GM23338 (cell line): ENCODE measurements around the gene KIF22. TPM values are rescaled to one million over a fixed set of nuclear protein-coding genes. Genes with fewer than 3 reads are reported as not detected.

Source experiments
- ATAC-seq: fragments of 200-7000 bp; cut with Tn5 transposase; 3 replicates; pipeline ENCODE4 v1.9.1; 2020
- DNase-seq: peaks from one replicate; pipeline ENCODE4 v3.0.0-alpha.2; 2015; ENCODE audit warnings: low spot score
- H2AFZ ChIP-seq: fragments of 200-600 bp; sonication (generic); 2 replicates; pipeline ENCODE4 v1.8.0; 2016; ENCODE audit warnings: antibody characterized with exemption, mild to moderate bottlenecking, moderate library complexity
- H3F3A ChIP-seq: fragments of 200-600 bp; sonication (generic); replicated peaks from 2 replicates; pipeline ENCODE4 v1.8.0; 2017; ENCODE audit warnings: antibody characterized with exemption, mixed run types, low read depth
- H3K27ac ChIP-seq: fragments of 200-600 bp; sonication (generic); 2 replicates; pipeline ENCODE4 v1.6.1; 2016; ENCODE audit warnings: low read depth
- H3K27me3 ChIP-seq: fragments of 200-600 bp; sonication (generic); 2 replicates; pipeline ENCODE4 v1.8.0; 2016; ENCODE audit warnings: mild to moderate bottlenecking, mixed run types, moderate library complexity; ENCODE audit not compliant: insufficient read depth
- H3K36me3 ChIP-seq: fragments of 200-600 bp; sonication (generic); 2 replicates; pipeline ENCODE4 v1.8.0; 2016; ENCODE audit warnings: mild to moderate bottlenecking; ENCODE audit not compliant: insufficient read depth
- H3K4me1 ChIP-seq: fragments of 200-600 bp; sonication (generic); 2 replicates; pipeline ENCODE4 v1.8.0; 2016; ENCODE audit warnings: mild to moderate bottlenecking, moderate library complexity; ENCODE audit not compliant: insufficient read depth
- H3K4me2 ChIP-seq: fragments of 200-600 bp; sonication (generic); 2 replicates; pipeline ENCODE4 v1.7.1; 2017; ENCODE audit warnings: mixed run types
- H3K4me3 ChIP-seq: fragments of 200-600 bp; sonication (generic); 2 replicates; pipeline ENCODE4 v1.6.1; 2016; ENCODE audit warnings: mixed run types
- H3K79me2 ChIP-seq: fragments of 200-600 bp; sonication (generic); replicated peaks from 2 replicates; pipeline ENCODE4 v1.8.0; 2017; ENCODE audit warnings: mild to moderate bottlenecking; ENCODE audit not compliant: insufficient read depth
- H3K9me2 ChIP-seq: fragments of 200-600 bp; sonication (generic); 2 replicates; pipeline ENCODE4 v1.8.0; 2017; ENCODE audit not compliant: insufficient read depth
- H4K20me1 ChIP-seq: fragments of 200-600 bp; sonication (generic); replicated peaks from 2 replicates; pipeline ENCODE4 v1.8.0; 2017; ENCODE audit warnings: mild to moderate bottlenecking; ENCODE audit not compliant: insufficient read depth
- H3K27ac Mint-ChIP-seq: 2 replicates; pipeline ENCODE4 v1.8.0; 2020; ENCODE audit warnings: inconsistent platforms, mild to moderate bottlenecking, moderate library complexity, mixed read lengths
- H3K27me3 Mint-ChIP-seq: 3 replicates; pipeline ENCODE4 v1.8.0; 2022; ENCODE audit warnings: low read depth, mild to moderate bottlenecking, moderate library complexity, mixed read lengths, inconsistent platforms; ENCODE audit not compliant: insufficient read depth, poor library complexity
- H3K36me3 Mint-ChIP-seq: 3 replicates; pipeline ENCODE4 v1.8.0; 2021; ENCODE audit warnings: low read depth, mild to moderate bottlenecking, inconsistent platforms, moderate library complexity, mixed read lengths
- H3K4me1 Mint-ChIP-seq: 3 replicates; pipeline ENCODE4 v1.8.0; 2020; ENCODE audit warnings: mild to moderate bottlenecking, inconsistent platforms, mixed read lengths
- H3K4me3 Mint-ChIP-seq: 3 replicates; pipeline ENCODE4 v1.8.0; 2021; ENCODE audit warnings: moderate library complexity, mild to moderate bottlenecking, inconsistent platforms, mixed read lengths
- H3K9me3 Mint-ChIP-seq: 3 replicates; pipeline ENCODE4 v1.8.0; 2020; ENCODE audit warnings: moderate library complexity, mild to moderate bottlenecking, inconsistent platforms, mixed read lengths
- CREB1 ChIP-seq: fragments of 250-450 bp; sonication (Bioruptor Pico); IDR thresholded peaks from 2 replicates; pipeline ENCODE4 v1.5.0; 2020; ENCODE audit warnings: low read depth, mild to moderate bottlenecking, moderate library complexity
- ETS1 ChIP-seq: IDR thresholded peaks from 2 replicates; pipeline ENCODE4 v1.6.1; 2016; ENCODE audit warnings: antibody characterized with exemption
- EZH2 ChIP-seq: fragments of 200-600 bp; sonication (generic); IDR thresholded peaks from one replicate; pipeline ENCODE4 v1.8.0; 2017; ENCODE audit warnings: antibody characterized with exemption, mild to moderate bottlenecking, low read depth; ENCODE audit not compliant: unreplicated experiment
- EZH2phosphoT487 ChIP-seq: fragments of 200-600 bp; sonication (generic); IDR thresholded peaks from one replicate; pipeline ENCODE4 v1.8.1; 2018; ENCODE audit warnings: antibody characterized with exemption; ENCODE audit not compliant: unreplicated experiment
- JUNB ChIP-seq: IDR thresholded peaks from one replicate; pipeline ENCODE4 v1.6.1; 2016; ENCODE audit warnings: antibody characterized with exemption; ENCODE audit not compliant: unreplicated experiment
- NANOG ChIP-seq: IDR thresholded peaks from 2 replicates; pipeline ENCODE4 v1.6.1; 2016; ENCODE audit warnings: antibody characterized with exemption, borderline replicate concordance
- POLR2AphosphoS5 ChIP-seq: IDR thresholded peaks from 2 replicates; pipeline ENCODE4 v1.6.1; 2016; ENCODE audit warnings: antibody characterized with exemption, low read depth
- REST ChIP-seq: IDR thresholded peaks from one replicate; pipeline ENCODE4 v1.6.1; 2018; ENCODE audit warnings: antibody characterized with exemption; ENCODE audit not compliant: unreplicated experiment
- ZNF114 ChIP-seq: fragments of 250-450 bp; sonication (Bioruptor Pico); IDR thresholded peaks from 2 replicates; pipeline ENCODE4 v1.5.0; 2020; ENCODE audit warnings: mild to moderate bottlenecking, moderate library complexity
- ZNF462 ChIP-seq: fragments of 250-450 bp; sonication (Bioruptor Pico); IDR thresholded peaks from 2 replicates; pipeline ENCODE4 v1.5.0; 2020; ENCODE audit warnings: mild to moderate bottlenecking, moderate library complexity
- polyA plus RNA-seq: library from polyadenylated mRNA; unstranded; fragments of >200 nt; fragmentation: Nextera tagmentation; extraction: Ambion mirVana; gene quantifications from 2 replicates; pipeline ENCODE4 v1.2.1, GENCODE V29; 2016
- total RNA-seq: library from RNA; depleted of rRNA; stranded (reverse); fragments of >200 nt; shearing (Covaris generic); gene quantifications from 2 replicates; pipeline ENCODE4 v1.2.3, GENCODE V29; 2014
- TF ChIP-seq, protein P1 (sequence below), 2 experiments: fragments of 200-600 bp in 1 of 2; sonication (generic) in 1 of 2; conservative IDR thresholded peaks; 2 replicates each; pipeline versions ENCODE4 v1.5.1 to v1.6.1; 2016 to 2017; ENCODE audit warnings: antibody characterized with exemption in 2 of 2, low read depth in 2 of 2, mild to moderate bottlenecking in 2 of 2, moderate library complexity in 1 of 2

The KIF22 gene
- total and polyA plus RNA-seq, 2 experiments from 2014 or later = 110 to 192 TPM

DNA sequence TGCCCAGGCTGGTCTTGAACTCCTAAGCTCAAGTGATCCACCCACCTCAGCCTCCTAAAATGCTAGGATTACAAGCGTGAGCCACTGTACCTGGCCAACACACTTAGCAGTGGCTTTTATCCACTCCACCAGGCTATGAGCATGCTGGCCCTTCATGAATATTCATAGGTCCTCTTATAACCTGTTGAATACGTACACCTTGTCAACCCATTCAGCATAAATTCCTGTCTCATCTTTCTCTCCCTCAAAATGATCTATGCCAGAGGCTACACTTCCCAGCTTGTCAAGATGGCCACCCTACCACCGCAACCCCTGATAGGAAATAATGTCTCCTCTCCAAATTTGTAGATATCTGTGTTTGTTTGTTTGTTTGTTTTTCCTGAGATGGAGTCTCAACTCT, 23.5 kb upstream of the KIF22 start:
- no peak for ATAC-seq
- Histone ChIP-seq H3K4me1 (no peaks in the 10 kb centered on the region), H3K79me2 (no peaks in the 10 kb centered on the region), H3K9me2 (no peaks in the 10 kb centered on the region), H4K20me1 (no peaks in the 10 kb centered on the region), H3K27me3 (no peaks in the 10 kb centered on the region), H3K36me3 (no peaks in the 10 kb centered on the region), H2AFZ (peak overlapping the region; percentile 43), H3K4me2 (no peak overlapping the region), H3K27ac (no peak overlapping the region), H3F3A (no peaks in the 10 kb centered on the region), H3K4me3 (no peak overlapping the region)
- peaks cover 5% of the 10 kb centered on the region for H3K27me3 Mint-ChIP-seq
- H3K4me1 Mint-ChIP-seq = peaks cover 1% of the 10 kb centered on the region; the same call in 1 of the 3 replicates
- no peak for DNase-seq
- H3K36me3 Mint-ChIP-seq = no peaks in the 10 kb centered on the region
- no peak overlapping the region for H3K27ac Mint-ChIP-seq
- no peaks in the 10 kb centered on the region for H3K9me3 Mint-ChIP-seq
- no peak for TF ChIP-seq EZH2phosphoT487
- no peak for TF ChIP-seq ZNF462 (CRISPR knock-in tag)
- no peak for TF ChIP-seq REST
- TF ChIP-seq JUNB = no peak
- no peak for TF ChIP-seq CREB1 (CRISPR knock-in tag)
- no peak for TF ChIP-seq ZNF114 (CRISPR knock-in tag)
- TF ChIP-seq NANOG = no peak
- no peak for TF ChIP-seq POLR2AphosphoS5
- TF ChIP-seq ETS1 = no peak
- TF ChIP-seq EZH2 = no peak
- TF ChIP-seq, protein P1, sequence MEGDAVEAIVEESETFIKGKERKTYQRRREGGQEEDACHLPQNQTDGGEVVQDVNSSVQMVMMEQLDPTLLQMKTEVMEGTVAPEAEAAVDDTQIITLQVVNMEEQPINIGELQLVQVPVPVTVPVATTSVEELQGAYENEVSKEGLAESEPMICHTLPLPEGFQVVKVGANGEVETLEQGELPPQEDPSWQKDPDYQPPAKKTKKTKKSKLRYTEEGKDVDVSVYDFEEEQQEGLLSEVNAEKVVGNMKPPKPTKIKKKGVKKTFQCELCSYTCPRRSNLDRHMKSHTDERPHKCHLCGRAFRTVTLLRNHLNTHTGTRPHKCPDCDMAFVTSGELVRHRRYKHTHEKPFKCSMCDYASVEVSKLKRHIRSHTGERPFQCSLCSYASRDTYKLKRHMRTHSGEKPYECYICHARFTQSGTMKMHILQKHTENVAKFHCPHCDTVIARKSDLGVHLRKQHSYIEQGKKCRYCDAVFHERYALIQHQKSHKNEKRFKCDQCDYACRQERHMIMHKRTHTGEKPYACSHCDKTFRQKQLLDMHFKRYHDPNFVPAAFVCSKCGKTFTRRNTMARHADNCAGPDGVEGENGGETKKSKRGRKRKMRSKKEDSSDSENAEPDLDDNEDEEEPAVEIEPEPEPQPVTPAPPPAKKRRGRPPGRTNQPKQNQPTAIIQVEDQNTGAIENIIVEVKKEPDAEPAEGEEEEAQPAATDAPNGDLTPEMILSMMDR (conservative IDR thresholded peaks at IDR 0.05; ENCODE audit: low read depth in 2 of 2) = no peak
- H3K4me3 Mint-ChIP-seq = no peak overlapping the region
